HepG2 (cell line): ENCODE data around the gene CTSV. TPM values are rescaled to one million over a fixed set of nuclear protein-coding genes. Genes with fewer than 3 reads are reported as not detected.
"Not testable (repeated sequence)": the region's sequence is repeated elsewhere in the genome, so short reads cannot be mapped to it uniquely, and the experiment has no call there.

ENCODE experiments used
- ATAC-seq: fragments of 200-7000 bp; cut with Tn5 transposase; 3 replicates; pipeline ENCODE4 v1.9.1; 2020; ENCODE audit warnings: mild to moderate bottlenecking, moderate library complexity
- BruUV-seq: library from RNA; stranded (reverse); fragments of 400-500 nt; replicated peaks from 2 replicates; lab custom pipeline; 2021; lab: Mats Ljungman, UMichigan
- CTCF ChIA-PET: fragments of 300-600 bp; formaldehyde crosslinking; extraction: SDS; loops from one replicate; lab custom pipeline; 2021; ENCODE audit warnings: low total read pairs, inconsistent platforms, low intra/inter-chr PET ratio; lab: Yijun Ruan, JAX
- POLR2A ChIA-PET: fragments of 350-600 bp; sonication (Branson Sonifier 250); formaldehyde crosslinking; loops from one replicate; lab custom pipeline; 2020; ENCODE audit warnings: antibody characterized with exemption, inconsistent platforms; lab: Yijun Ruan, JAX
- DNase-seq: peaks from one replicate; pipeline ENCODE4 v3.0.0-alpha.2; 2015; ENCODE audit warnings: low spot score
- FAIRE-seq: peaks from 3 replicates; lab custom pipeline; 2011; peaks lifted over from hg19 to GRCh38; lab: Jason Lieb, UNC
- H2AFZ ChIP-seq: one replicate; pipeline ENCODE4 v1.6.1; 2011; ENCODE audit warnings: low read length, inconsistent platforms
- H3K27ac ChIP-seq: fragments of 300-600 bp; 3 replicates; pipeline ENCODE4 v1.8.0; 2011; ENCODE audit warnings: mixed run types, mild to moderate bottlenecking, mixed read lengths, low read length, inconsistent platforms; ENCODE audit not compliant: insufficient read depth; ENCODE audit errors: extremely low read length
- H3K27me3 ChIP-seq, 2 experiments: fragments of 200-600 bp in 1 of 2; 2 replicates in 1 of 2; 3 replicates in 1 of 2; pipeline versions ENCODE4 v1.6.0 to v1.8.0; 2011; ENCODE audit warnings: low read length in 2 of 2, mild to moderate bottlenecking in 2 of 2, moderate library complexity in 2 of 2, inconsistent platforms in 1 of 2; ENCODE audit not compliant: insufficient read depth in 2 of 2, control insufficient read depth in 1 of 2
- H3K36me3 ChIP-seq, 2 experiments: fragments of 200-600 bp in 1 of 2; replicated peaks in 1 of 2; 2 replicates in 1 of 2; 3 replicates in 1 of 2; pipeline versions ENCODE4 v1.5.1 to v1.8.0; 2011; ENCODE audit warnings: low read length in 2 of 2, inconsistent platforms in 1 of 2; ENCODE audit not compliant: insufficient read depth in 2 of 2, control insufficient read depth in 1 of 2
- H3K4me1 ChIP-seq: 2 replicates; pipeline ENCODE4 v1.5.1; 2012; ENCODE audit warnings: low read length, inconsistent platforms; ENCODE audit not compliant: insufficient read depth
- H3K4me2 ChIP-seq: 2 replicates; pipeline ENCODE4 v1.6.0; 2011; ENCODE audit warnings: low read depth, low read length, inconsistent platforms
- H3K4me3 ChIP-seq, 3 experiments: fragments of 200-600 bp in 1 of 3; sonication (generic), shearing (Covaris generic) in 1 of 3; replicated peaks in 1 of 3; 2 replicates each; pipeline ENCODE4 v1.5.1; 2011 to 2016; ENCODE audit warnings: low read length in 3 of 3, inconsistent platforms in 2 of 3, low read depth in 2 of 3, mild to moderate bottlenecking in 2 of 3, control low read depth in 1 of 3, mixed read lengths in 1 of 3; ENCODE audit not compliant: insufficient read depth in 1 of 3
- H3K79me2 ChIP-seq: one replicate; pipeline ENCODE4 v1.6.1; 2011; ENCODE audit warnings: low read length, inconsistent platforms; ENCODE audit not compliant: insufficient read depth
- H3K9ac ChIP-seq: 2 replicates; pipeline ENCODE4 v1.6.0; 2011; ENCODE audit warnings: mild to moderate bottlenecking, low read depth, low read length, inconsistent platforms; ENCODE audit not compliant: insufficient read depth
- H3K9me3 ChIP-seq: 2 replicates; pipeline ENCODE4 v1.5.1; 2012; ENCODE audit warnings: mild to moderate bottlenecking, low read length
- H4K20me1 ChIP-seq: 2 replicates; pipeline ENCODE4 v1.6.0; 2011; ENCODE audit warnings: inconsistent platforms, mild to moderate bottlenecking, low read length, moderate library complexity; ENCODE audit not compliant: insufficient read depth
- KLF11 ChIP-seq: IDR thresholded peaks from 2 replicates; pipeline ENCODE4 v1.6.1; 2016; ENCODE audit warnings: missing compliant biosample characterization
- MTA1 ChIP-seq: sonication (generic); formaldehyde crosslinking; IDR thresholded peaks from 2 replicates; pipeline ENCODE4 v1.4.0; 2020; ENCODE audit warnings: missing genetic modification reagents, mild to moderate bottlenecking, borderline replicate concordance
- PHF8 ChIP-seq: sonication (generic); formaldehyde crosslinking; IDR thresholded peaks from 2 replicates; pipeline ENCODE4 v1.5.0; 2020; ENCODE audit warnings: missing genetic modification reagents
- SAP130 ChIP-seq: IDR thresholded peaks from 2 replicates; pipeline ENCODE4 v1.6.1; 2016; ENCODE audit warnings: low read depth
- ZNF331 ChIP-seq: sonication (generic); formaldehyde crosslinking; IDR thresholded peaks from 2 replicates; pipeline ENCODE4 v1.4.0; 2020; ENCODE audit warnings: missing genetic modification reagents
- WGBS: methylation state at CpG from one replicate; pipeline ENCODE4 v1.1.6; 2017; ENCODE audit warnings: low lambda C conversion rate; 5-methylcytosine and 5-hydroxymethylcytosine counted together
- in situ Hi-C: cut with HindIII; loops from 2 replicates; pipeline ENCODE4 v1.10.0; 2017; ENCODE audit warnings: low pct_unique_long_range_greater_than_20kb; ENCODE audit not compliant: extremely low pct_ligation_motif_present
- intact Hi-C: fragments of 100-400 bp; cut with micrococcal nuclease; formaldehyde crosslinking; loops from one replicate; pipeline ENCODE4 v1.10.0; 2022; ENCODE audit not compliant: unreplicated experiment
- polyA plus RNA-seq, 8 experiments: library from polyadenylated mRNA; depleted of rRNA in 3 of 8; stranded (reverse) in 7 of 8; unstranded in 1 of 8; fragments of >200 nt; fragmentation: Illumina TruSeq in 4 of 8; extraction: Trizol in 4 of 8; gene quantifications; 2 replicates each; pipeline versions ENCODE4 v1.2.1 to v1.2.3, GENCODE V29; 2011 to 2016; ENCODE audit warnings: low read depth in 4 of 8, missing spikeins in 1 of 8, mixed read lengths in 1 of 8; ENCODE audit not compliant: insufficient read depth in 1 of 8
- total RNA-seq, 5 experiments: library from RNA; depleted of rRNA; stranded (reverse); fragments of >200 nt; fragmentation: Illumina TruSeq; extraction: Trizol; gene quantifications; 2 replicates each; pipeline ENCODE4 v1.2.3, GENCODE V29; 2016; ENCODE audit warnings: low read depth in 1 of 5
- TF ChIP-seq, protein P1 (sequence below), 2 experiments: sonication (generic) in 1 of 2; formaldehyde crosslinking in 1 of 2; IDR thresholded peaks; 2 replicates each; pipeline versions ENCODE4 v1.4.0 to v1.6.1; 2016 to 2020; ENCODE audit warnings: borderline replicate concordance in 1 of 2, low read depth in 1 of 2, mild to moderate bottlenecking in 1 of 2, missing genetic modification reagents in 1 of 2
- TF ChIP-seq, protein P2 (sequence below): sonication (generic); formaldehyde crosslinking; IDR thresholded peaks from 2 replicates; pipeline ENCODE4 v1.8.1; 2023; ENCODE audit warnings: mild to moderate bottlenecking, inconsistent platforms, moderate library complexity, missing genetic modification reagents, borderline replicate concordance

Gene CTSV
- total and polyA plus RNA-seq, 2 of the 13 experiments (the other 11 are each of a cell fraction or from before 2014, with no cell fraction given), result 10.6 to 12.6 TPM

DNA sequence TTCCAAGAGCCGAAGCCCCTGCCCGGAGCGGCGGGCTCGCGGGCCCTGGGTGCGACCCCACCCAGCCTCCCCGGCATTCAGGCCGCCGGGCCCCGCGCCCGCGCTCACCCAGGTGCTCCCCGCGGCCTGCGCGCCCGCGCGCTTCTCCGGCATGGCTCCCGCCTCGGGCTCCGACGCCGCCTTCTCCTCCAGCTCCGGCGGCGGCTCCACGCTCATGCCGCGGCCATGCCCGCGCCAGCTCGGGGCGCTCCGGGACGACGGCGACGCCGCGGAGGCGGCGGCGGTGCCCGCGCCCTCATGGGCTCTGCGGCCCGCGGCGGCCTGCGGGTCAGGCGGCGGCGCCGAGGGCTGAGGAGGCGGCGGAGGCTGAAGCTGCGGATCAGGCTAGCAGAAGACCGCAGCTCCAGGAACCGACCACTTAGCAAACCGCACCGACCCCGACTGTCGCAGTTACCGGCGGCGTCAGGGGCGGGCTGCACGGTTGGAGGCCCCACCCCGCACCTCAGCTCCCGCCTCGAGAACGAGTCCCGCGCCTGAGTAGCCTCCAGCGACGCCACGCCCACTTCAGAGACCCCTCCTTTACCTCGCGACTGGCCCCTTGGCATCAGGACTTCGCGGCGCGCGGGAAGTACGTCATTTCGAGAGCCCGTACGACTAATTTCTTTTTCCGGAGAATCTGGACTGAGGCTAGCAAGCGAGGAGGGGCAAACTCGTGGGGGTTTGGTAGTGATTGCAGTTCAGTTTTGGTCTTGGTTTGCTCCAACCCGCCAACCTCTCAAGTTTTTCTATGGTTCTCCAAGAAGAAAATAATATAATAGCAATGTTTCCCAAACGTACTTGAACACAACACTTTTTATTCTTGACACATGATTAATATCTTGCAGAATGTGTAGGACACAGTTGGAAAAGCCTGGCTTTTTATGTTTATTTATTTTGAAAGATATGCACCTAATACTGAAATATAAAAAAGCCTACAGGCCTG, 25.5 kb downstream of the CTSV start (continued):
- peak; percentile 80 for TF ChIP-seq PHF8 (CRISPR knock-in tag)
- 0 out of 2 replicates have a peak, but pooled peaks have one; percentile 24 for TF ChIP-seq MTA1 (CRISPR knock-in tag)
- 0 out of 2 replicates have a peak, but pooled peaks have one; percentile 21 for TF ChIP-seq ZNF331 (CRISPR knock-in tag)
- TF ChIP-seq KLF11 (CRISPR knock-in tag), result peak; percentile 74; the same call in 1 of the 2 replicates
- TF ChIP-seq, protein P1, sequence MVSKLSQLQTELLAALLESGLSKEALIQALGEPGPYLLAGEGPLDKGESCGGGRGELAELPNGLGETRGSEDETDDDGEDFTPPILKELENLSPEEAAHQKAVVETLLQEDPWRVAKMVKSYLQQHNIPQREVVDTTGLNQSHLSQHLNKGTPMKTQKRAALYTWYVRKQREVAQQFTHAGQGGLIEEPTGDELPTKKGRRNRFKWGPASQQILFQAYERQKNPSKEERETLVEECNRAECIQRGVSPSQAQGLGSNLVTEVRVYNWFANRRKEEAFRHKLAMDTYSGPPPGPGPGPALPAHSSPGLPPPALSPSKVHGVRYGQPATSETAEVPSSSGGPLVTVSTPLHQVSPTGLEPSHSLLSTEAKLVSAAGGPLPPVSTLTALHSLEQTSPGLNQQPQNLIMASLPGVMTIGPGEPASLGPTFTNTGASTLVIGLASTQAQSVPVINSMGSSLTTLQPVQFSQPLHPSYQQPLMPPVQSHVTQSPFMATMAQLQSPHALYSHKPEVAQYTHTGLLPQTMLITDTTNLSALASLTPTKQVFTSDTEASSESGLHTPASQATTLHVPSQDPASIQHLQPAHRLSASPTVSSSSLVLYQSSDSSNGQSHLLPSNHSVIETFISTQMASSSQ (IDR thresholded peaks at IDR 0.05; ENCODE audit: low read depth), result not testable (repeated sequence)
- TF ChIP-seq, protein P1 (CRISPR knock-in tag; IDR thresholded peaks at IDR 0.05; ENCODE audit: borderline replicate concordance), result peak; percentile 37; the same call in 1 of the 2 replicates

DNA sequence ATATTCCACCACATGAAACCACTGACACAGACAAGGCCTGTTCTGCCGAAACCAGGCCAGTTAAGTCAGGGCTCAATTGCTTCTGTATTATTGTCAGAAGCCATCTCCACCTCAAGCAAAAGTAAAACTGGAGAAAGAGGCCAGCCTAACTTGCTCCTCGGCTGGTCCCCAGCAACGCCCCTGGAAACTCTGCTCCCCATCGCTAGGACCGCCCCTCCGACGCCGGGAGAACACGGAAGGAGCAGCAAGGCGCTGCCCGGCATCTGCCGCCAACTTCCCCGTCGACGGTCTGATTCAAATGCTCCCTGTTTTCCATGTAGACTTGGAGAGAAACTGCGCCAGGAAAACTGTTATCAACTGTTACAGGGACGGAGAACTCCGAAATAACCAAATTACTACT, 26.3 kb downstream of the CTSV start:
- peak; percentile 80 for ATAC-seq
- H3K36me3 ChIP-seq, H3K27me3 ChIP-seq, H3K27ac ChIP-seq, DNase-seq, H3K9me3 ChIP-seq, H4K20me1 ChIP-seq, CTCF ChIA-PET, in situ Hi-C loops, intact Hi-C loops, FAIRE-seq, POLR2A ChIA-PET, BruUV-seq, H3K4me1 ChIP-seq, H2AFZ ChIP-seq: not testable (repeated sequence)
- Histone ChIP-seq H3K79me2 (peaks cover 16% of the 10 kb centered on the region), H3K4me2 (peak overlapping the region; percentile 45), H3K9ac (peak overlapping the region; percentile 47; the same call in 1 of the 2 replicates), H3K4me3 (peak overlapping the region; percentile 48 to 72 (median 60); a peak in 5 of 6 replicates)
- TF ChIP-seq SAP130 (CRISPR knock-in tag), result peak; percentile 16; the same call in 1 of the 2 replicates
- TF ChIP-seq, protein P2, sequence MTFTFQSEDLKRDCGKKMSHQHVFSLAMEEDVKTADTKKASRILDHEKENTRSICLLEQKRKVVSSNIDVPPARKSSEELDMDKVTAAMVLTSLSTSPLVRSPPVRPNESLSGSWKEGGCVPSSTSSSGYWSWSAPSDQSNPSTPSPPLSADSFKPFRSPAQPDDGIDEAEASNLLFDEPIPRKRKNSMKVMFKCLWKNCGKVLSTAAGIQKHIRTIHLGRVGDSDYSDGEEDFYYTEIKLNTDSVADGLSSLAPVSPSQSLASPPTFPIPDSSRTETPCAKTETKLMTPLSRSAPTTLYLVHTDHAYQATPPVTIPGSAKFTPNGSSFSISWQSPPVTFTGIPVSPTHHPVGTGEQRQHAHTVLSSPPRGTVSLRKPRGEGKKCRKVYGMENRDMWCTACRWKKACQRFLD (CRISPR knock-in tag), result 0 out of 2 replicates have a peak, but pooled peaks have one; percentile 27
- WGBS, result 0% methylated on average over 1 of the region's 18 CpGs

DNA sequence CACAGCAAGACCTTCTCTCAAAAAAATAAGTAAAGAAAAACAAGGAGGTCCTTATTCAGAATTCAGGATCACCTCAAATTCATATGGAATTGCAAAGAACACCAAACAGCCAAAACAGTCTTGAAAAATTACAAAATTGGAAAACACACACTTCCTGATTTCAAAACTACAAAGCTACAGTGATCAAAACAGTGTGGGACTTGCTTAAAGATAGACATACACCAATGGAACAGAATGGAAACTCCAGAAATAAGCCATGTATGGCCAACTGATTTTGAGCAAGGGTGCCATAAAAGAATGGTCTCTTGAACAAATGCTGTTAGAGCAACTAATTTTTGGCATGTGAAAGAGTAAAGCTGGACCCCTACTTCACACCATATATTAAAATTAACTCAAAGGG, 36.7 kb downstream of the CTSV start:
- BruUV-seq, H3K4me1 ChIP-seq, ATAC-seq, H3K36me3 ChIP-seq, H3K9me3 ChIP-seq, intact Hi-C loops, FAIRE-seq, H2AFZ ChIP-seq, DNase-seq, H3K9ac ChIP-seq, H3K4me2 ChIP-seq, H3K4me3 ChIP-seq, CTCF ChIA-PET, H3K27me3 ChIP-seq, H4K20me1 ChIP-seq, POLR2A ChIA-PET, in situ Hi-C loops, H3K27ac ChIP-seq: not testable (repeated sequence)
- peaks cover 28% of the 10 kb centered on the region for H3K79me2 ChIP-seq
